Activated naive CD8-positive, alpha-beta T cell treated with anti-CD3 and anti-CD28 coated beads for 36 hours (primary cell): ENCODE data around the gene SREBF1. TPM values are rescaled to one million over a fixed set of nuclear protein-coding genes. Genes with fewer than 3 reads are reported as not detected.

Source experiments
- DNase-seq: peaks from one replicate; pipeline ENCODE4 v3.0.0; 2021
- H3K27ac Mint-ChIP-seq: one replicate; pipeline ENCODE4 v1.8.0; 2022; ENCODE audit warnings: mild to moderate bottlenecking, moderate library complexity, mixed read lengths
- H3K27me3 Mint-ChIP-seq: one replicate; pipeline ENCODE4 v1.8.0; 2022; ENCODE audit warnings: mild to moderate bottlenecking, mixed read lengths
- H3K36me3 Mint-ChIP-seq: one replicate; pipeline ENCODE4 v1.8.0; 2021; ENCODE audit warnings: mild to moderate bottlenecking, mixed read lengths
- H3K4me1 Mint-ChIP-seq: one replicate; pipeline ENCODE4 v1.8.0; 2021; ENCODE audit warnings: mixed read lengths
- H3K4me3 Mint-ChIP-seq: one replicate; pipeline ENCODE4 v1.8.0; 2022; ENCODE audit warnings: mild to moderate bottlenecking, moderate library complexity, mixed read lengths
- H3K9me3 Mint-ChIP-seq: one replicate; pipeline ENCODE4 v1.8.0; 2022; ENCODE audit warnings: mixed read lengths
- total RNA-seq, 2 experiments: library from RNA; stranded (reverse); gene quantifications; one replicate each; pipeline ENCODE4 v1.2.3, GENCODE V29; 2021

The SREBF1 gene
- total RNA-seq, 2 experiments from 2014 or later = 123 to 131 TPM

- Mint-ChIP-seq H3K27ac (no peak overlapping the region), H3K36me3 (no peaks in the 10 kb centered on the region), H3K27me3 (no peaks in the 10 kb centered on the region), H3K9me3 (no peaks in the 10 kb centered on the region), H3K4me1 (peaks cover 26% of the 10 kb centered on the region), H3K4me3 (no peak overlapping the region)
- DNase-seq = no peak
These were observed 66.7 kb downstream of the SREBF1 start for GRCh38 chr17:17769869-17770631.

- no peaks in the 10 kb centered on the region for H3K9me3 Mint-ChIP-seq
- peaks cover 5% of the 10 kb centered on the region for H3K36me3 Mint-ChIP-seq
- no peak overlapping the region for H3K4me3 Mint-ChIP-seq
- no peak overlapping the region for H3K27ac Mint-ChIP-seq
- peaks cover 33% of the 10 kb centered on the region for H3K4me1 Mint-ChIP-seq
- no peak for DNase-seq
- no peaks in the 10 kb centered on the region for H3K27me3 Mint-ChIP-seq
These were observed 68.2 kb downstream of the SREBF1 start for GRCh38 chr17:17768424-17769088.

- no peaks in the 10 kb centered on the region for H3K27me3 Mint-ChIP-seq
- peaks cover 5% of the 10 kb centered on the region for H3K36me3 Mint-ChIP-seq
- H3K4me1 Mint-ChIP-seq = peaks cover 36% of the 10 kb centered on the region
- no peaks in the 10 kb centered on the region for H3K9me3 Mint-ChIP-seq
- no peak overlapping the region for H3K27ac Mint-ChIP-seq
- no peak for DNase-seq
- no peak overlapping the region for H3K4me3 Mint-ChIP-seq
These were observed 68.8 kb downstream of the SREBF1 start for GRCh38 chr17:17767887-17768418.

GRCh38 chr17:17767154-17767869 is 69.5 kb downstream of the SREBF1 start:
- Mint-ChIP-seq H3K27me3 (no peaks in the 10 kb centered on the region), H3K27ac (no peak overlapping the region), H3K4me1 (peaks cover 36% of the 10 kb centered on the region), H3K36me3 (peaks cover 5% of the 10 kb centered on the region), H3K4me3 (no peak overlapping the region), H3K9me3 (no peaks in the 10 kb centered on the region)
- no peak for DNase-seq

GRCh38 chr17:17766744-17767120 is 70.1 kb downstream of the SREBF1 start:
- H3K4me1 Mint-ChIP-seq = peaks cover 33% of the 10 kb centered on the region
- H3K36me3 Mint-ChIP-seq = peaks cover 5% of the 10 kb centered on the region
- no peaks in the 10 kb centered on the region for H3K27me3 Mint-ChIP-seq
- peak overlapping the region; percentile 45 for H3K4me3 Mint-ChIP-seq
- peak overlapping the region; percentile 74 for H3K27ac Mint-ChIP-seq
- no peak for DNase-seq
- no peaks in the 10 kb centered on the region for H3K9me3 Mint-ChIP-seq

- Mint-ChIP-seq H3K36me3 (peaks cover 5% of the 10 kb centered on the region), H3K27ac (peak overlapping the region; percentile 74), H3K9me3 (no peaks in the 10 kb centered on the region), H3K4me1 (peaks cover 33% of the 10 kb centered on the region), H3K4me3 (peak overlapping the region; percentile 45), H3K27me3 (no peaks in the 10 kb centered on the region)
- DNase-seq = no peak
These were observed 70.6 kb downstream of the SREBF1 start for GRCh38 chr17:17766077-17766743.

GRCh38 chr17:17765359-17766076 is 71.3 kb downstream of the SREBF1 start:
- H3K36me3 Mint-ChIP-seq = peaks cover 5% of the 10 kb centered on the region
- no peaks in the 10 kb centered on the region for H3K27me3 Mint-ChIP-seq
- no peak overlapping the region for H3K4me3 Mint-ChIP-seq
- H3K27ac Mint-ChIP-seq = no peak overlapping the region
- DNase-seq = no peak
- no peaks in the 10 kb centered on the region for H3K9me3 Mint-ChIP-seq
- H3K4me1 Mint-ChIP-seq = peaks cover 33% of the 10 kb centered on the region

GRCh38 chr17:17763734-17764133 is 73.1 kb downstream of the SREBF1 start:
- DNase-seq = no peak
- Mint-ChIP-seq H3K9me3 (no peaks in the 10 kb centered on the region), H3K36me3 (peaks cover 5% of the 10 kb centered on the region), H3K27ac (no peak overlapping the region), H3K27me3 (no peaks in the 10 kb centered on the region), H3K4me1 (peaks cover 38% of the 10 kb centered on the region), H3K4me3 (no peak overlapping the region)

GRCh38 chr17:17763136-17763535 is 73.7 kb downstream of the SREBF1 start:
- no peak for DNase-seq
- H3K27me3 Mint-ChIP-seq = no peaks in the 10 kb centered on the region
- no peak overlapping the region for H3K27ac Mint-ChIP-seq
- no peaks in the 10 kb centered on the region for H3K9me3 Mint-ChIP-seq
- H3K4me3 Mint-ChIP-seq = no peak overlapping the region
- peaks cover 5% of the 10 kb centered on the region for H3K36me3 Mint-ChIP-seq
- peaks cover 43% of the 10 kb centered on the region for H3K4me1 Mint-ChIP-seq

- no peaks in the 10 kb centered on the region for H3K9me3 Mint-ChIP-seq
- no peak overlapping the region for H3K4me3 Mint-ChIP-seq
- H3K27ac Mint-ChIP-seq = no peak overlapping the region
- no peak for DNase-seq
- no peaks in the 10 kb centered on the region for H3K27me3 Mint-ChIP-seq
- peaks cover 47% of the 10 kb centered on the region for H3K4me1 Mint-ChIP-seq
- peaks cover 5% of the 10 kb centered on the region for H3K36me3 Mint-ChIP-seq
These were observed 74.1 kb downstream of the SREBF1 start for GRCh38 chr17:17762744-17763105.

Other genes starting within 250 kb of the SREBF1 start
- gene PEMT, start 245.3 kb downstream of the SREBF1 start, total RNA-seq = 10 to 100 TPM; 34.0 to 40.0 TPM
- 10 to 100 TPM; 19.6 to 21.1 TPM for gene RAI1, start 155.5 kb downstream of the SREBF1 start, total RNA-seq
- 1 to 10 TPM; 8.5 to 9.0 TPM for gene TOM1L2, start 135.4 kb upstream of the SREBF1 start, total RNA-seq
- under 1 TPM; 0.18 to 0.52 TPM for gene DRC3, start 135.9 kb upstream of the SREBF1 start, total RNA-seq
- gene ATPAF2, start 202.2 kb upstream of the SREBF1 start, total RNA-seq = 10 to 100 TPM; 31.0 to 33.3 TPM
- gene GID4, start 202.4 kb upstream of the SREBF1 start, total RNA-seq = 1 to 10 TPM; 7.2 to 7.7 TPM